Smooth muscle cell (in vitro differentiated cells): ENCODE data around the gene MAP3K6. TPM values are rescaled to one million over a fixed set of nuclear protein-coding genes. Genes with fewer than 3 reads are reported as not detected.
"Not testable (repeated sequence)": the region's sequence is repeated elsewhere in the genome, so short reads cannot be mapped to it uniquely, and the experiment has no call there.

ENCODE experiments used
- DNase-seq: peaks from one replicate; lab custom pipeline; 2025; ENCODE audit not compliant: unreplicated experiment; lab: John Stamatoyannopoulos, UW
- H2AFZ ChIP-seq: fragments of 200-600 bp; sonication (generic); 2 replicates; pipeline ENCODE4 v1.6.0; 2016; ENCODE audit warnings: antibody characterized with exemption, low read depth, mild to moderate bottlenecking
- H3F3A ChIP-seq: fragments of 200-600 bp; sonication (generic); 2 replicates; pipeline ENCODE4 v1.6.0; 2017; ENCODE audit warnings: antibody characterized with exemption, low read depth
- H3K27ac ChIP-seq: fragments of 200-600 bp; sonication (generic); 2 replicates; pipeline ENCODE4 v1.5.1; 2016; ENCODE audit warnings: low read depth, mild to moderate bottlenecking
- H3K27me3 ChIP-seq: fragments of 200-600 bp; sonication (generic); 2 replicates; pipeline ENCODE4 v1.6.1; 2016; ENCODE audit warnings: low read depth, mild to moderate bottlenecking
- H3K36me3 ChIP-seq: fragments of 200-600 bp; sonication (generic); 2 replicates; pipeline ENCODE4 v1.5.1; 2016; ENCODE audit warnings: low read depth
- H3K4me1 ChIP-seq: fragments of 200-600 bp; sonication (generic); 2 replicates; pipeline ENCODE4 v1.5.1; 2016; ENCODE audit warnings: low read depth
- H3K4me2 ChIP-seq: fragments of 200-600 bp; sonication (generic); 2 replicates; pipeline ENCODE4 v1.6.0; 2016; ENCODE audit warnings: mild to moderate bottlenecking
- H3K4me3 ChIP-seq: fragments of 200-600 bp; sonication (generic); 2 replicates; pipeline ENCODE4 v1.5.1; 2016; ENCODE audit warnings: mild to moderate bottlenecking
- H3K79me2 ChIP-seq: fragments of 200-600 bp; sonication (generic); 2 replicates; pipeline ENCODE4 v1.6.0; 2016; ENCODE audit warnings: low read depth, mild to moderate bottlenecking
- H3K9ac ChIP-seq: fragments of 200-600 bp; sonication (generic); 2 replicates; pipeline ENCODE4 v1.6.0; 2016; ENCODE audit warnings: low read depth
- H3K9me3 ChIP-seq: fragments of 200-600 bp; sonication (generic); replicated peaks from 2 replicates; pipeline ENCODE4 v1.5.1; 2016; ENCODE audit warnings: low read depth
- H4K20me1 ChIP-seq: fragments of 200-600 bp; sonication (generic); 2 replicates; pipeline ENCODE4 v1.6.0; 2016; ENCODE audit warnings: low read depth
- WGBS: methylation state at CpG from one replicate; pipeline ENCODE4 v1.1.7; 2016; ENCODE audit warnings: low lambda C conversion rate; 5-methylcytosine and 5-hydroxymethylcytosine counted together
- polyA plus RNA-seq: library from polyadenylated mRNA; unstranded; fragments of >200 nt; fragmentation: Nextera tagmentation; extraction: Ambion mirVana; gene quantifications from 2 replicates; pipeline ENCODE4 v1.2.1, GENCODE V29; 2016
- total RNA-seq: library from RNA; depleted of rRNA; stranded (reverse); fragments of >200 nt; gene quantifications from 2 replicates; pipeline ENCODE4 v1.2.3, GENCODE V29; 2014
- TF ChIP-seq, protein P1 (sequence below): fragments of 200-600 bp; sonication (generic); IDR thresholded peaks from 2 replicates; pipeline ENCODE4 v1.5.1; 2017; ENCODE audit warnings: borderline replicate concordance, mild to moderate bottlenecking, antibody characterized with exemption; ENCODE audit not compliant: insufficient read depth, poor library complexity, severe bottlenecking

The MAP3K6 gene
- total and polyA plus RNA-seq, 2 experiments from 2014 or later: 14.1 to 29.0 TPM

DNA sequence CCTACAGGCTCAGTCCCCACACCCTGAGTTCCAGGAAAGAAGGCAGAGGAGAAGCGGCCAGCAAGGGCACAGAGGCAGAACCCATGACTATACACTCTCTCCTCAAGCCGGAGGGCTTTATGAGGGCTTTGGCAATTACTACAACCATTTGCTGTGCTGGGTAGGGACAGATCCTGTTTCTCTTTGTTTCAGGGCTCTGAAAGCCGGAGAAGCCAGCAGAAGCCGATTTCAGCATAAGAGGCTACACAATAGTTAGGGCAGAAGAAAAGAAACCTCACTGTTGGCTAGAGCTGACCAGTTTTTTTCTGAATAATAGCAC is 39.6 kb upstream of the MAP3K6 start:
- H3K36me3 ChIP-seq: no peaks in the 10 kb centered on the region
- no peaks in the 10 kb centered on the region for H3K79me2 ChIP-seq
- H3K9ac ChIP-seq: no peak overlapping the region
- no peak for DNase-seq
- no peaks in the 10 kb centered on the region for H3K9me3 ChIP-seq
- peaks cover 8% of the 10 kb centered on the region for H3F3A ChIP-seq
- H3K4me1 ChIP-seq: peaks cover 36% of the 10 kb centered on the region
- peak overlapping the region; percentile 35 for H3K27ac ChIP-seq
- TF ChIP-seq, protein P1, sequence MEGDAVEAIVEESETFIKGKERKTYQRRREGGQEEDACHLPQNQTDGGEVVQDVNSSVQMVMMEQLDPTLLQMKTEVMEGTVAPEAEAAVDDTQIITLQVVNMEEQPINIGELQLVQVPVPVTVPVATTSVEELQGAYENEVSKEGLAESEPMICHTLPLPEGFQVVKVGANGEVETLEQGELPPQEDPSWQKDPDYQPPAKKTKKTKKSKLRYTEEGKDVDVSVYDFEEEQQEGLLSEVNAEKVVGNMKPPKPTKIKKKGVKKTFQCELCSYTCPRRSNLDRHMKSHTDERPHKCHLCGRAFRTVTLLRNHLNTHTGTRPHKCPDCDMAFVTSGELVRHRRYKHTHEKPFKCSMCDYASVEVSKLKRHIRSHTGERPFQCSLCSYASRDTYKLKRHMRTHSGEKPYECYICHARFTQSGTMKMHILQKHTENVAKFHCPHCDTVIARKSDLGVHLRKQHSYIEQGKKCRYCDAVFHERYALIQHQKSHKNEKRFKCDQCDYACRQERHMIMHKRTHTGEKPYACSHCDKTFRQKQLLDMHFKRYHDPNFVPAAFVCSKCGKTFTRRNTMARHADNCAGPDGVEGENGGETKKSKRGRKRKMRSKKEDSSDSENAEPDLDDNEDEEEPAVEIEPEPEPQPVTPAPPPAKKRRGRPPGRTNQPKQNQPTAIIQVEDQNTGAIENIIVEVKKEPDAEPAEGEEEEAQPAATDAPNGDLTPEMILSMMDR: no peak
- WGBS: 51% methylated on average over 4 of the region's 4 CpGs
- H2AFZ ChIP-seq: no peak overlapping the region
- no peaks in the 10 kb centered on the region for H4K20me1 ChIP-seq
- H3K4me3 ChIP-seq: no peak overlapping the region
- H3K4me2 ChIP-seq: no peak overlapping the region
- no peaks in the 10 kb centered on the region for H3K27me3 ChIP-seq

DNA sequence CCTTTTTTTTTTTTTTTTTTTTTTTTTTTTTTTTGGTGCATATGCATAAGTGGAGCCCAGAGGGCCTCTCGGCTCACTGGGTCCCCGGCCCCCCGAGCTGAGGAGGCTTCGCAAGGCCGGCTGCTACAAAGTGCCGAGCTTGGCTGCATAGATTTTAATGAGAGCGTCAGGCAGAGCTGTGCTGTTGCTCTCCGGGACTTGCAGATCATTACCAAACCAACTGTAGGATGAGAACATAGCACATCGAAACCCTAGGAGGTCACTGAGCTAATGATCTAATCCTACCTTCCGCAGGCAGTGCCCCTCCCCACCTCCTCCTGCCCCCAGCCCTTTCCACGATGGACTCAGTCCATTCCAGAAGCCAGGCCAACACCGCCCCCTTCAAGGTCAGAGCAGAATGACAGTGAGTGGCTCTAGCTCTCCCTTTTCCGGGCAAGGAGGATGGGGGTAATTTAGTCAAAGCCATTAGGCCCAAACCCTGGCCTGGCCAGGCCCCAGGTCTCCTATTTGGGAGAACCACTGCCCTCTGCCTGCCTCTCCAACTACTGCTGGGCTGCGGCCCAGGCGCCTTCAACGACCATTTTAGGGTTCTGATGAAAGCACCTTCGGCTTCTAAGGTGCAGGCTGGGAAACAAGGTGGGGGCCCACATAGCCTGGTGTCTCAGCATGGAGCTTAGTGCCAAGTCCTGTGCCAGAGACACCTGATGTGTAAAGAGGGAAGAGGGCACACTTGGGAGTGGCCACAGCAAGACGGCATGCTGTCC is 39.0 kb upstream of the MAP3K6 start:
- H3K27me3 ChIP-seq, H3K4me3 ChIP-seq, H3K9me3 ChIP-seq, H3K79me2 ChIP-seq, DNase-seq, H3F3A ChIP-seq, H4K20me1 ChIP-seq, H2AFZ ChIP-seq, H3K9ac ChIP-seq, H3K36me3 ChIP-seq: not testable (repeated sequence)
- WGBS: 49% methylated on average over 18 of the region's 18 CpGs
- Histone ChIP-seq H3K27ac (peak overlapping the region; percentile 35), H3K4me1 (peaks cover 36% of the 10 kb centered on the region), H3K4me2 (peak overlapping the region; percentile 58)

DNA sequence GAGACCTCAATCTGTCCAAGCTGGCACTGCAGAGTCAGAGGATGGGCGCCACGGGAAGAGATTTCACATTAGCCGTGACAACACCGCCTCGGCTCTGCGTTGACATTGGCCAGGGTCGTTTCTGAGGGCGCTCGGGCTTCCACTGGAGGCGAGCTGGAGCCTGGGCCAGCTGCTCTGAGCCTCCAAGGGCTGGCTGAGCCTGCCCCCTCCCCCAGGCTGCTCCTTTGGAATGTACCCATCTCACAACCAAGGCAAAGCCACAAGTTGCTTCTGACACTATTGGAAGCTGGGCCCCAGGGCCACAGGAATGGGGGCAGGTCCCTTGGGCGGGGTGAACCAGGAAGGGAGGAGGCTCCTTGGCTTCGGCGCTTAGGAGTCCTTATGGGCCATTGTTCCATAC is 38.3 kb upstream of the MAP3K6 start:
- Histone ChIP-seq H3F3A (peaks cover 8% of the 10 kb centered on the region), H3K4me1 (peaks cover 36% of the 10 kb centered on the region), H2AFZ (no peak overlapping the region), H3K4me3 (no peak overlapping the region), H3K79me2 (no peaks in the 10 kb centered on the region), H3K36me3 (no peaks in the 10 kb centered on the region), H3K4me2 (peak overlapping the region; percentile 58), H3K9ac (no peak overlapping the region), H3K9me3 (no peaks in the 10 kb centered on the region), H3K27ac (peak overlapping the region; percentile 18), H3K27me3 (no peaks in the 10 kb centered on the region), H4K20me1 (no peaks in the 10 kb centered on the region)
- TF ChIP-seq, protein P1: no peak
- 27% methylated on average over 13 of the region's 13 CpGs for WGBS
- DNase-seq: no peak

DNA sequence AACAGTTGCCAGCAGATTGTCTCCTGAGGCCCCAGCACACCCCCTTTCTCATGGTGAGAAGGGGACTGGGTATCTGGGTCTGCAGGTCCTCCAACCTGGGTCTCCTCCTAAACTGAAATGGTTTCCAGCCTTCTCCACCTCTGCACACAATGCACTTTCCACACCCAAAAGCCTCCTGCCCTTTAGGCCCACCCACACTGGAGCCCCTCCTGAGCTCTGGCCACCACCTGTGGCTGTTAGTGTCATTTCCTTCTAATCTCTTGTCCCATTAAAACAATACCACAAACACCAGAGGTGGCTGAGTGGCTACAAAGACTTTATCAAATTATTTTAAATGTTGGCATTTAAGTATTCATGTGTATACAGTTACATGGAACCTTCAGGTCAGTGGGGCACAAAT is 37.2 kb upstream of the MAP3K6 start:
- no peak overlapping the region for H3K4me3 ChIP-seq
- no peaks in the 10 kb centered on the region for H3K79me2 ChIP-seq
- DNase-seq: no peak
- no peak overlapping the region for H2AFZ ChIP-seq
- H3K4me2 ChIP-seq: no peak overlapping the region
- no peaks in the 10 kb centered on the region for H3K36me3 ChIP-seq
- TF ChIP-seq, protein P1: no peak
- no peaks in the 10 kb centered on the region for H4K20me1 ChIP-seq
- no peaks in the 10 kb centered on the region for H3K9me3 ChIP-seq
- H3F3A ChIP-seq: peaks cover 8% of the 10 kb centered on the region
- H3K27me3 ChIP-seq: no peaks in the 10 kb centered on the region
- H3K27ac ChIP-seq: peak overlapping the region; percentile 18
- peaks cover 36% of the 10 kb centered on the region for H3K4me1 ChIP-seq
- H3K9ac ChIP-seq: no peak overlapping the region
